Tongue (tissue), 2 donors: Measurements from ENCODE around the gene GALNT13. TPM values are rescaled to one million over a fixed set of nuclear protein-coding genes. Genes with fewer than 3 reads are reported as not detected.

Source experiments
- DNase-seq: peaks from one replicate; pipeline ENCODE4 v3.0.0-alpha.2; 2015
- total RNA-seq: library from RNA; depleted of rRNA; stranded (reverse); fragments of >200 nt; gene quantifications from one replicate; pipeline ENCODE4 v1.2.3, GENCODE V29; 2014

GALNT13 gene
- total RNA-seq, 1 donor from 2014 or later, result 1.1 TPM

- DNase-seq, result no peak
These were observed 261.1 kb downstream of the GALNT13 start for GRCh38 chr2:154132827-154133226.

- DNase-seq, result no peak
These were observed 262.1 kb downstream of the GALNT13 start for GRCh38 chr2:154133823-154134222.

- no peak for DNase-seq
These were observed 268.7 kb downstream of the GALNT13 start for GRCh38 chr2:154140249-154141025.

GRCh38 chr2:154142480-154142879, 270.8 kb downstream of the GALNT13 start:
- no peak for DNase-seq

GRCh38 chr2:154143105-154143504, 271.4 kb downstream of the GALNT13 start:
- no peak for DNase-seq

- DNase-seq, result no peak
These were observed 286.4 kb downstream of the GALNT13 start for GRCh38 chr2:154158101-154158500.

- no peak for DNase-seq
These were observed 289.6 kb downstream of the GALNT13 start for GRCh38 chr2:154161286-154161685.

GRCh38 chr2:154170400-154170799, 298.7 kb downstream of the GALNT13 start:
- no peak for DNase-seq

GRCh38 chr2:154173164-154173563, 301.4 kb downstream of the GALNT13 start:
- no peak for DNase-seq

- no peak for DNase-seq
These were observed 302.2 kb downstream of the GALNT13 start for GRCh38 chr2:154173919-154174318.

- DNase-seq, result no peak
These were observed 310.3 kb downstream of the GALNT13 start for GRCh38 chr2:154182008-154182407.

- DNase-seq, result no peak
These were observed 316.2 kb downstream of the GALNT13 start for GRCh38 chr2:154187948-154188347.

- DNase-seq, result no peak
These were observed 318.2 kb downstream of the GALNT13 start for GRCh38 chr2:154189953-154190352.

- DNase-seq, result no peak
These were observed 321.5 kb downstream of the GALNT13 start for GRCh38 chr2:154193246-154193645.

- DNase-seq, result no peak
These were observed 323.4 kb downstream of the GALNT13 start for GRCh38 chr2:154194909-154195643.

GRCh38 chr2:154195644-154196195, 324.0 kb downstream of the GALNT13 start:
- DNase-seq, result no peak

- no peak for DNase-seq
These were observed 327.1 kb downstream of the GALNT13 start for GRCh38 chr2:154198866-154199265.

- DNase-seq, result no peak
These were observed 331.5 kb downstream of the GALNT13 start for GRCh38 chr2:154203206-154203605.

- DNase-seq, result no peak
These were observed 332.2 kb downstream of the GALNT13 start for GRCh38 chr2:154203902-154204301.

- no peak for DNase-seq
These were observed 335.7 kb downstream of the GALNT13 start for GRCh38 chr2:154207288-154208047.

GRCh38 chr2:154223726-154224125, 352.0 kb downstream of the GALNT13 start:
- DNase-seq, result no peak

- DNase-seq, result no peak
These were observed 355.2 kb downstream of the GALNT13 start for GRCh38 chr2:154226931-154227330.
